ENCODE results near the gene DKK3.

Gene DKK3

DNA sequence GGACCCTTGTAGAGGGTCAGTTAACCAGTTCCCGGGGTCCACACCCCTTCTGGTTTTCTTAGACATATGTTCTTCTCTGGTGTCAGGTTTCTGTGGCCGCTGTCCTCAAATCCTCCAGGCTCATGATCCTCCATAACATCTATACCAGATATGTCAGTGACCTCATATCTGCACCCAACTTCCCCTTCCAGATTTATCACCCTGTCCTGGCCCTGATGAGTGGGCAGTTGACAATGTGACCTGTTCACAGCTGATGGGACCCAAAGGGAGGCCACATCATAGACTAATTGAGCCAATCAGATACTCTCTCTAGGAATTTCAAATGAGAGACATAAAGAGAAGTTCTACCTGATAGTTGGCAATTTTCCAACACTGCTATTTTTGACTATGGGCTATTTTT is 5.1 kb downstream of the DKK3 start:
- DNase-seq (ENCODE audit: low spot score): no peak

DNA sequence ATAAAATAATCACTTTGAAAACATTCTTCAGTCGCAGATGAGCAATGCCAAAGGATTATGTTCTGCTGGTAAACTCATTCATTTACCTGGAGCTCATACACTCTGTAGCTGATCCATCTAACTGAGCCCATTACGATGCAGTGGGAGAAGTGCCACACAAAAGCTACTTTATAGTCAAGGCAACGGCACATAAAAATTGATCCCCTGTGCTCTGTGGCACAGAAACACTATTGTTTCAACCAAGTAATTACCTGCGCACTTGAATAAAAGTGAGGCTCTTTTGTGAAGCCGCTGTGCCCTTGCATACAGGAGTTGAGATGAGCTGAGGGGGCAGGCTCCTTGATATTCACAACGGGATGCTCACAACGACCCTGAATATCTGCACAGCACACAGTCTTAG is 7.2 kb downstream of the DKK3 start:
- no peak for DNase-seq (ENCODE audit: low spot score)

DNA sequence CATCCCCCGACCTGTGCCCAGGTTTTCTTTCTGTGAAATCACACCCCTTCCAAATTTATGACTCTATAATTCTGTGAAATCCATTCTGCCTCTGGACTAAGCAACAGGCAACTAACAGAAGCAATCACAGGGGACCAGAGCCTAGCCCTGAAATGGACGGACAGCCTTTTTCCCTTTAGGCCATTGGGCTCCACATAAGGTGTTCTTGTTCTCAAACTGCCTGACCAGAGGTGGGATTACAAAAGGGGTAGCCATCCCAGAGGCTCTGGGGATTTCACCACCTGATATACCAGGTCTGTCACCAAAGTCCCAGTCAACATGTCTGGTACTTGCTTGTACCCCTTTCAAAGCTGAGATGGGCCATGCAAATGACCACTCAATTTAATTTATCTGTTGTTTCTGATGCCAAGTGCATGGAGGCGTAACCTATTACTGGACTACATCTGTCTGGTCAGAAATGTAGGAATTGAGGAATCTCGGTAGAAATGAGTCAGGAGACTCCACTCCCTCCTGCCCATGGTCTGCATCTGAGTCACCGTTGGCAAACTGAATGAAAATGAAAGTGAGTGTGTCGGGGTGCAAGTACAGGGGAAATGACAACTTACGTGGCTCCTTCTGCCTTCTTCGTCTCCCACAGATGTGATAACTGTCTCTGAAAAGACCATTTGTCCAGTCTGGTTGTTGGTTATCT is 10.2 kb downstream of the DKK3 start:
- no peak for DNase-seq (ENCODE audit: low spot score)

DNA sequence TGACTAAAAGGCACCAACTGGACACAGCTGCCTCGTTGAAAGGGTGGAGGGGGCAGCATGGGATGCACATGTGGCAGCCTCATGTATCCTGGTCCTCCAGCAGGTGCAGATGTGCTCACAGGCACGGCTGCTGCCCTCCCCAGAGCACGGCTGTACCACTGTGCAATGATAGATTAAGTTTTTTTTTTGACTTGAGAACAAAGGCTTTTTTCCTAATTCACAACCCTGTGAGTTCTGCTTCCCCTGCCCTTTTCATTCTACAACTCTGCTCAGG is 11.4 kb downstream of the DKK3 start:
- DNase-seq (ENCODE audit: low spot score): no peak

- no peak for DNase-seq (ENCODE audit: low spot score)
These were observed 11.9 kb downstream of the DKK3 start for GRCh38 chr11:11996321-11997048.

DNA sequence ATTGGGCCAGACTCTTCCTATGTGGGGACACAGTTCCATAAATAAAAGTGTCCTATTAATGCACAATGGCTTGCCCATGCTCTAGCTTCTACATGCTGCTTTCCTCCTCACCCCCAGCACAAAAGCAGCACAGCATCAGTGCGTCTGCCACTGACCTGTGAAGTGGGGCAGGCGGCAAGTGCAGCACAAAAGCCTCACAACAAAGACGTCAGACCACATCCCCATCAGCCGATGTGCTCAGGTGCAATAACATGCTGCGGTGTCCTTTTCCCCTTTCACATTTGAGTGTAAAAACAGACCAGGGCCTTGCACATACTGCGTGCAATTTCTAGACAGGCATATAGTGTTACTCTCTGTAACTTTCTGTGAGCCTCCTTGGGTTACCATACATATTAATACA is 12.8 kb downstream of the DKK3 start:
- no peak for DNase-seq (ENCODE audit: low spot score)

GRCh38 chr11:11993839-11994238 is 14.6 kb downstream of the DKK3 start:
- peak; percentile 57 for DNase-seq (ENCODE audit: low spot score)

GRCh38 chr11:11992257-11993212 is 15.9 kb downstream of the DKK3 start:
- peak; percentile 81 for DNase-seq (ENCODE audit: low spot score)

DNA sequence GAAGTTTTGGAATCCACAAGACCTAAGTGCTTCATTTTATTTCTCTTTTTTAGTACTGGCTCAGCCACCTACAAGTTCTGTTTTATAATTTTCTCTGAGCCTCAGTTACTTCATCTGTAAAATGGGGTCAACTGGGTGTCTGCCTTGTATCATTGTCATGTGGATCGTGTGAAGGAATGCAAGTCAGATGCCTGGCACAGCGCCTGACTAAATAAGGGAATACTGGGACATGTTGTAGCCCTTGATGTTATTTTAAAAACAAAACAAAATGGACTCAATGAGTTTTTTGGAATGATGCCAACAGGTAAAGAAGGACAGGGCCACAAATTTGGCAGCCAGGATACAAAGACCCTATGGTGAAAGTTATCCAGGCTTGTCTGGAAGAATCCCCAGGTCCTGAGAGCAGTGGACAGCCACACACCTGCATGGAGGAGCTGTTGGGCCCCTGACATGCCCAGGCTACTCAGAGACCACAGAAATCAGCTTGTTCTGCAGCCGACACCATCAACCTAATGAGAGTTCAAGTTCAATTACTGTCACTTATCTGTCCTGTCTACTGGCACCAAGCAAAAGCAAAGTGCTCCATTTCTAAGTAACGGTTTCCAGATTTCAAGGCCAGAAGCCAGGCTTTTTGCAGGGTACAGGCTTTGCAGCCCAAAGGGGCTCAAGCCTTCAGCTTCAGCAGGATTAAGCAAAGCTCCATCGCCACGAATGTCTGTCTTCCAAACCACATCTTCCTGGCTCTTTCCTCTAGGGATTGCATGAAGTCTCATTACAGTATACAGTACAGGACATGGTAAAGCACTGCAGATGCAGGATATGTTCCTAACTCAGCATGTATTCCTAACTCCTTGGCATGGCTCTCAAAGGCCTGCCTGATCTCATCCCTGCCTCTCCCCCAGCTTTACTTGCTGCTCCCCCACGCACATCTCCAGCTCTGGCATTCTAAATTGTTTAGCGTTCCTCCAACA is 18.4 kb downstream of the DKK3 start:
- peak; percentile 55 for DNase-seq (ENCODE audit: low spot score)

- DNase-seq (ENCODE audit: low spot score): no peak
These were observed 19.7 kb downstream of the DKK3 start for GRCh38 chr11:11988681-11989261.

DNA sequence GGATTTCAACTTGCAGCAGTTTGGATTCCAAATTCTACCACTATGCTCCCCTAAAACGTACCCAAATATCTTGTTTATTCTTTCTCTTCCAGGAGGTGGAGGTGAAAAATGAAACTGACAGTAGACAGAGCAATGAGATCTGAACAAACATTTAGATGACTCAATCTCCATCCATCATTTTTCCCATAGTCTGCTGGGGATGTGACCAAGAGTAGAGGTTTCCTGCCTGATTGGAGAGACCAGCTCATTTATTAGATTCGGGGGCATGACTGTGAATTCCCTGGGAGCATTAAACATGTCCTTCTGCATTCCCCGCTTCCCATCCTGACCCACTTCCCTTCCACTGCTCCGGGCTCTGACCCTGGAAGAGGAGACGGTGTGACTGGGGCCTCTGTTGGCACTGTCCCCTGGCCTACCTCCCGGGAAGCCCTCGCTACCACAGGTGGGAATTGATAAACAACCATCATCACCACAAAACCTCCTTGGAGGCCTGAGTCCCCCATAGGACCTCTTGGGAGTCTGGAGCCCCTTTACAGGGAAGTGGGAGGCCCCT is 20.3 kb downstream of the DKK3 start:
- DNase-seq (ENCODE audit: low spot score): no peak

- DNase-seq (ENCODE audit: low spot score): no peak
These were observed 20.9 kb downstream of the DKK3 start for GRCh38 chr11:11987503-11988022.

DNA sequence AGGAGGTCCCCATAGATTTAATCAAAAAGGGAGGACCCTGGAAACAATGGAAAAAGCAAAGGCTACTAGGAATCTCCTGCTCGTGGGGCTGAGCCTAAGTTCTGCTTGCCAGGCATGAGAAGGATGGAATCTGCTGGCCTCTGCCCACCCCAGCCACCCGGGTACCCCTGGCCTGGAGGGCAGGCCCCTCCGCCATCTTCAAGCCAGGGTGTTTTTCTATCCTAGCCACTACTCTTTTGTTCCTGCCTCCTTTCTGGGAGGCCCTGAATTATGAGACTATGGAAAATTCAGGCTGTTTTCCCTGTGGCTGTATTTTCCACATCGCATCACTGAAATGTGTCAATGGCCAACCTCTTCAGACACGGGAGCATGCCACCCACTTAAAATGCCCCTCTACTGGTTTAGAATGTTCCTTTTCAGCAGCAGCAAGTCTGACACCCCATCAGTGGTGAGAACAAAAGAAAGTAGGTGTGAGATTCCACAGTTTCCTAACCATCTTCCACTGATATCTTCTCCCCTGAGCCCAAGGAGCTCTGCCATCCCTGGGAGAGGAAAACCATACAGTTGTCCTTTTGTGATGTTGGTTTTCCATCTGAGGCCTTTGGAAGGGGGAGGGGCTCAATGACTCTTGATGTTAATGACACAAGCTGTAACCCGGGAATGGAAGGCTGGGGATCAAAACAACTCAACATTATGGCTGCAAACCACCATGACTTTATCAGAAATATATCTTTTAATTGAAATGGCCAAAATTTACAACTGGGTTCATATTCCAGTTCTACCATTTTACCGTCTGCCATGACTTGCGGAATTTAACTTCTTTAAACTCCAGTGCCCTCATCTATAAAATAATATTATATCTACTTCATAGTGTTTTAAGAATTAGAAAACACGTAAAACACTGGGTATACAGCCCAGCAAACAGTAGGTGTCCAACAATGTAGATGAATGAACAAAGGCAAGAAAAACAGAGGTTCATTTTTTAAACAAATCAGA is 22.2 kb downstream of the DKK3 start:
- no peak for DNase-seq (ENCODE audit: low spot score)

- no peak for DNase-seq (ENCODE audit: low spot score)
These were observed 23.3 kb downstream of the DKK3 start for GRCh38 chr11:11985016-11985715.

GRCh38 chr11:11984563-11984962 is 23.9 kb downstream of the DKK3 start:
- DNase-seq (ENCODE audit: low spot score): no peak

DNA sequence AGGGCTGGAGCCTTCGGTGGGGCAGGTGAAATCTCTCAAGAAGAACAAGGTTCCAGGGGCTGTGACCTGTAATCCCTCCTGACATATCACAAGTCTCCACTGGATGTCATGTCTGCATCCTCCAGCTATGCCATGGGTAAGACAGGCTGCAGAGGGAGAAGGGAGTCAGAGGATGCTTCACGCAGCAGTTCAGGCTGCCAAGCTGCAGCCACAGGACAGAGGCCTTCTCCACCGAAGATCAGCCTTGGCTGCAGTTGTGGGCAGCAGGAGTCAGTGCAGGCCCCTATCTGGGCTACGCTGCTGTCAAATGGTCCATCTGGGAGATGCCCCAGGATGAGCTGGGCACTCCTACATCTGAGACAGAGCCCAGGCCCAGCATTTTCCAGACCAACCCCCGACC is 25.0 kb downstream of the DKK3 start:
- no peak for DNase-seq (ENCODE audit: low spot score)

DNA sequence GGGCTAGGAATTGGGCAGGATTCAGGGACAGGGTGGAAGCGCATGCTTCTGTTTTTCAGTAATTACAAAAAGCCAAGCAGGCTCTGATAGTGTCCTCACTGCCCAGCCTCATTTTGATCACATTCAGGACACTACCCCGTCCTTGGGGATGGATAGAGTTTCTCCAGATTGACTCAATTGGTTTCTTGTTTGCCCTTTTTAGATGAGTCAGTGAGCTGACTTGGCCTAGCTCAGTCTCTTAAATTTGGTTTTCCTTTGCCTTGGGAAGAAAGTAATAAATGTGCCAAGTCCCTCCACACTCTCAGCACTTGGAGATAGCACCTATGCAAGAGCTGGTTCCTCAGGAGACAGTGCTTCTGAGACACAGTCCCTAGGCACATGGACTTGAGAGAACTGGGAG is 25.5 kb downstream of the DKK3 start:
- no peak for DNase-seq (ENCODE audit: low spot score)

GRCh38 chr11:11982461-11982860 is 26.0 kb downstream of the DKK3 start:
- no peak for DNase-seq (ENCODE audit: low spot score)

DNA sequence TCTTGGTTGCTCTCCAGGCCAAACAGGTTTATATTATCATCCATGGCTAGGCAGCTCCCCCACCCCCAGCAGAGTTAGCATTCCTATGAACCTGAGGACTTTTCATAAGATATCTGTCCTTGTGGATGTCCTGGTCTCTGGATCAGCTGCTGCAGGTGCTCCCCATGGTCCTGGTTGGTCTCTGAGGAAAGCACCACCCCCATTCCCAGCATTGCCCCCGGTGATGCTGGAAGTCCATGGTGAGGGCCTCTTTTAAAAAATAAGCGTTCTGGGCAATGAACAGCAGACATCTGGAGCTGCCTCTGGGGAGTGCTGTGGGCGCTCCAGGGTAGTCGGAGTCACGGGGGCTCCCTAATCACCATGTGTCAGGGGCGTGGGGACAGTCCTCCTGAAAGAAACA is 26.6 kb downstream of the DKK3 start:
- DNase-seq (ENCODE audit: low spot score): no peak
